SK-N-SH treated with all-trans-retinoic acid at 6 μM for 48 hours (cell line): ENCODE data around the gene DHDH.

ENCODE experiments used
- ATAC-seq: fragments of 200-7000 bp; cut with Tn5 transposase; 3 replicates; pipeline ENCODE4 v1.9.1; 2020; ENCODE audit warnings: mild to moderate bottlenecking, moderate library complexity
- ARNTL ChIP-seq: fragments of 450-650 bp; formaldehyde crosslinking; IDR thresholded peaks from 2 replicates; pipeline ENCODE4 v1.5.0; 2020; ENCODE audit warnings: low read depth, mild to moderate bottlenecking, moderate library complexity, borderline replicate concordance
- BACH2 ChIP-seq: fragments of 250-450 bp; sonication (Bioruptor Pico); IDR thresholded peaks from 2 replicates; pipeline ENCODE4 v1.9.0; 2021; ENCODE audit warnings: mild to moderate bottlenecking, borderline replicate concordance
- CREB5 ChIP-seq: fragments of 250-450 bp; sonication (Bioruptor Pico); IDR thresholded peaks from 2 replicates; pipeline ENCODE4 v1.5.1; 2020; ENCODE audit warnings: low read depth, mild to moderate bottlenecking, moderate library complexity
- CSDC2 ChIP-seq: fragments of 250-450 bp; sonication (Bioruptor Pico); IDR thresholded peaks from 2 replicates; pipeline ENCODE4 v1.5.0; 2020; ENCODE audit warnings: mild to moderate bottlenecking, moderate library complexity
- CSRNP3 ChIP-seq: fragments of 250-450 bp; sonication (Bioruptor Pico); IDR thresholded peaks from 2 replicates; pipeline ENCODE4 v1.5.1; 2021; ENCODE audit warnings: mild to moderate bottlenecking, moderate library complexity
- ESRRG ChIP-seq: fragments of 250-450 bp; sonication (Bioruptor Pico); IDR thresholded peaks from 2 replicates; pipeline ENCODE4 v1.6.1; 2021; ENCODE audit warnings: mild to moderate bottlenecking
- GLIS3 ChIP-seq: fragments of 250-450 bp; sonication (Bioruptor Pico); IDR thresholded peaks from 2 replicates; pipeline ENCODE4 v1.5.0; 2020; ENCODE audit warnings: mild to moderate bottlenecking, moderate library complexity
- PATZ1 ChIP-seq: fragments of 250-450 bp; sonication (Bioruptor Pico); IDR thresholded peaks from 2 replicates; pipeline ENCODE4 v1.8.0; 2020; ENCODE audit warnings: mild to moderate bottlenecking, moderate library complexity, borderline replicate concordance
- POU6F1 ChIP-seq: fragments of 250-450 bp; sonication (Bioruptor Pico); IDR thresholded peaks from 2 replicates; pipeline ENCODE4 v1.8.0; 2021; ENCODE audit warnings: low read depth, mild to moderate bottlenecking, moderate library complexity, borderline replicate concordance
- PPARA ChIP-seq: fragments of 250-450 bp; sonication (Bioruptor Pico); IDR thresholded peaks from 2 replicates; pipeline ENCODE4 v1.5.0; 2020; ENCODE audit warnings: mild to moderate bottlenecking, borderline replicate concordance
- RARB ChIP-seq: fragments of 250-450 bp; sonication (Bioruptor Pico); IDR thresholded peaks from 2 replicates; pipeline ENCODE4 v1.8.0; 2021; ENCODE audit warnings: mild to moderate bottlenecking, moderate library complexity
- SNAI2 ChIP-seq: fragments of 250-450 bp; sonication (Bioruptor Pico); IDR thresholded peaks from 2 replicates; pipeline ENCODE4 v1.5.0; 2020; ENCODE audit warnings: mild to moderate bottlenecking, moderate library complexity
- TOX ChIP-seq: fragments of 250-450 bp; sonication (Bioruptor Pico); IDR thresholded peaks from 2 replicates; pipeline ENCODE4 v1.8.0; 2021; ENCODE audit warnings: mild to moderate bottlenecking, moderate library complexity, borderline replicate concordance
- TSHZ2 ChIP-seq: fragments of 250-450 bp; sonication (Bioruptor Pico); IDR thresholded peaks from 2 replicates; pipeline ENCODE4 v1.5.0; 2020; ENCODE audit warnings: mild to moderate bottlenecking, moderate library complexity
- ZC3H10 ChIP-seq: fragments of 250-450 bp; sonication (Bioruptor Pico); IDR thresholded peaks from 2 replicates; pipeline ENCODE4 v1.5.1; 2021; ENCODE audit warnings: mild to moderate bottlenecking, moderate library complexity
- ZFP3 ChIP-seq: fragments of 250-450 bp; sonication (Bioruptor Pico); IDR thresholded peaks from 2 replicates; pipeline ENCODE4 v1.5.0; 2020; ENCODE audit warnings: mild to moderate bottlenecking, moderate library complexity
- ZFP30 ChIP-seq: fragments of 450-650 bp; formaldehyde crosslinking; IDR thresholded peaks from 2 replicates; pipeline ENCODE4 v1.5.0; 2022; ENCODE audit warnings: mild to moderate bottlenecking, moderate library complexity
- ZNF565 ChIP-seq: fragments of 450-650 bp; formaldehyde crosslinking; conservative IDR thresholded peaks from 2 replicates; pipeline ENCODE4 v1.5.0; 2020; ENCODE audit warnings: low read depth, mild to moderate bottlenecking, moderate library complexity
- ZNF70 ChIP-seq: fragments of 450-650 bp; formaldehyde crosslinking; IDR thresholded peaks from 2 replicates; pipeline ENCODE4 v1.5.0; 2020; ENCODE audit warnings: mild to moderate bottlenecking, moderate library complexity
- ZNF8 ChIP-seq: fragments of 450-650 bp; formaldehyde crosslinking; IDR thresholded peaks from 2 replicates; pipeline ENCODE4 v1.5.0; 2020; ENCODE audit warnings: mild to moderate bottlenecking, moderate library complexity

DHDH gene

GRCh38 chr19:48950159-48950558, 16.7 kb downstream of the DHDH start:
- no peak for TF ChIP-seq TSHZ2 (CRISPR knock-in tag)
- TF ChIP-seq ZNF70 (CRISPR knock-in tag) = no peak
- no peak for TF ChIP-seq POU6F1 (CRISPR knock-in tag)
- TF ChIP-seq CSRNP3 = no peak
- no peak for TF ChIP-seq ZNF8 (CRISPR knock-in tag)
- TF ChIP-seq ZFP3 (CRISPR knock-in tag) = no peak
- no peak for TF ChIP-seq CREB5
- no peak for TF ChIP-seq PPARA (CRISPR knock-in tag)
- TF ChIP-seq PATZ1 = no peak
- no peak for TF ChIP-seq BACH2
- TF ChIP-seq TOX (CRISPR knock-in tag) = no peak
- TF ChIP-seq ARNTL (CRISPR knock-in tag) = no peak
- no peak for TF ChIP-seq GLIS3
- TF ChIP-seq, all 23 proteins: peak for 0
- no peak for ATAC-seq

GRCh38 chr19:48950830-48951519, 17.5 kb downstream of the DHDH start:
- no peak for TF ChIP-seq ZNF8 (CRISPR knock-in tag)
- TF ChIP-seq ZNF70 (CRISPR knock-in tag) = no peak
- TF ChIP-seq SNAI2 (CRISPR knock-in tag) = no peak
- no peak for TF ChIP-seq ZNF565 (CRISPR knock-in tag)
- TF ChIP-seq CSDC2 (CRISPR knock-in tag) = no peak
- no peak for ATAC-seq

- ATAC-seq = no peak
- TF ChIP-seq POU6F1 (CRISPR knock-in tag) = no peak
- TF ChIP-seq ZNF565 (CRISPR knock-in tag) = no peak
- no peak for TF ChIP-seq ZFP30 (CRISPR knock-in tag)
- TF ChIP-seq ZC3H10 (CRISPR knock-in tag) = no peak
- TF ChIP-seq CSRNP3 = no peak
- no peak for TF ChIP-seq ESRRG (CRISPR knock-in tag)
- no peak for TF ChIP-seq RARB (CRISPR knock-in tag)
- TF ChIP-seq TOX (CRISPR knock-in tag) = no peak
- no peak for TF ChIP-seq SNAI2 (CRISPR knock-in tag)
- no peak for TF ChIP-seq PATZ1
Measured at GRCh38 chr19:48953141-48953540, 19.6 kb downstream of the DHDH start.
